GM10266 (cell line): ENCODE measurements around the gene SPATS2L.

Source experiments
- DNase-seq: peaks from one replicate; pipeline ENCODE4 v3.0.0; 2012; ENCODE audit errors: extremely low spot score
- CTCF ChIP-seq: IDR thresholded peaks from 2 replicates; pipeline ENCODE4 v1.5.1; 2012; ENCODE audit warnings: mild to moderate bottlenecking, low read depth; ENCODE audit not compliant: control insufficient read depth, insufficient read depth; ENCODE audit errors: missing control alignments

The SPATS2L gene

GRCh38 chr2:200314976-200315567 is 8.6 kb downstream of the SPATS2L start:
- no peak for DNase-seq
- TF ChIP-seq CTCF = no peak

GRCh38 chr2:200317975-200318374 is 11.5 kb downstream of the SPATS2L start:
- TF ChIP-seq CTCF = no peak
- no peak for DNase-seq

- TF ChIP-seq CTCF = no peak
- DNase-seq = no peak
Measured at GRCh38 chr2:200318940-200319435, 12.5 kb downstream of the SPATS2L start.

- TF ChIP-seq CTCF = no peak
- no peak for DNase-seq
Measured at GRCh38 chr2:200319548-200320337, 13.2 kb downstream of the SPATS2L start.

GRCh38 chr2:200320344-200320743 is 13.9 kb downstream of the SPATS2L start:
- TF ChIP-seq CTCF = no peak
- DNase-seq = no peak

- TF ChIP-seq CTCF = no peak
- no peak for DNase-seq
Measured at GRCh38 chr2:200320991-200321390, 14.5 kb downstream of the SPATS2L start.
